IPS-18a (cell line): Measurements from ENCODE around the gene GMEB2.

Source experiments
- H3K27ac ChIP-seq: one replicate; pipeline ENCODE4 v1.5.1; 2013; ENCODE audit warnings: low read length
- H3K27me3 ChIP-seq: one replicate; pipeline ENCODE4 v1.6.1; 2013; ENCODE audit warnings: mild to moderate bottlenecking, low read length; ENCODE audit not compliant: control insufficient read depth, insufficient read depth
- H3K36me3 ChIP-seq: one replicate; pipeline ENCODE4 v1.6.1; 2013; ENCODE audit warnings: low read depth, low read length; ENCODE audit not compliant: control insufficient read depth
- H3K4me1 ChIP-seq: one replicate; pipeline ENCODE4 v1.6.1; 2013; ENCODE audit warnings: low read depth, low read length; ENCODE audit not compliant: control insufficient read depth
- H3K4me3 ChIP-seq: one replicate; pipeline ENCODE4 v1.5.1; 2013; ENCODE audit warnings: low read length
- H3K9ac ChIP-seq: one replicate; pipeline ENCODE4 v1.6.1; 2013; ENCODE audit warnings: mild to moderate bottlenecking, low read length, moderate library complexity
- H3K9me3 ChIP-seq: one replicate; pipeline ENCODE4 v1.6.1; 2013; ENCODE audit warnings: low read depth, low read length; ENCODE audit not compliant: control insufficient read depth

Gene GMEB2

DNA sequence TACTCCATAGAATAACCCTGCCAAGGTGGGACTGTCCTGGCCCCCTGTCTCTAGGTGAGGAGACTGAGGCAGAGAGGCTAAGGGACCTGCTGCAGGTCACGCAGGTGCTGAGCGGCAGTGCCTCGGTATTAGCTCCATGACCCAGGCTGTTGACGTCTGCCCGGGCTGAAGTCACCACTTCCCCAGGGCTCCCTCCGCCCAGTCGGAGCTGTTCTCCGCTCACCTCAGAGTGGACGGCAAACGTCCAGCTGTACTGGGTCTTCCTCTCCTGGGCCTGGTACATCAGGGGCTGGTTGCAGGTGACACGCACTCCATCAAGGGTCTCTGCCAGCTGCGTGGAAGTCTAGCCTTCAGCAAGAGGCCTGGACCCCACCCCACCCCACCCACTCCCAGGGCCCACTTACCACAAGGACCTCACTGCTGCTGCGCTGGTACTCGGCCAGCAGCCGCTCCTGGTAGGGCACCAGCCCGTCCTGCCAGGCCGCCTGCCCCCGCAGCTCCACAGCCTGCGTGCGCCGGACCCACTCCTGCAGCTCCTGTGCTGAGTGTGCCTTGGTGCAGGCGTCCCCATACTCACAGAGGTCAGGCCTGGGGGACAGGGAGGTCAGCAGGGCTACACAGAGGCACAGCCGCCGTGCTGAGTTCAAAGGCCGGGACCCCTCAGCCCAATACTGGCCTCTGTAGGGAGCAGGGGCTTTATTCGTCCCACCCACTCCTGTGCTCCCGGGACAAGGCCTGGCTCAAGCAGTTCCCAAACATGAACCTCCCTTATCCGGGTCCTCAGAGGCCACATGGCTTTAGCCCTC is 56.4 kb downstream of the GMEB2 start:
- no peak overlapping the region for H3K27ac ChIP-seq
- peaks cover 6% of the 10 kb centered on the region for H3K27me3 ChIP-seq
- H3K4me1 ChIP-seq = no peaks in the 10 kb centered on the region
- no peak overlapping the region for H3K9ac ChIP-seq
- no peaks in the 10 kb centered on the region for H3K36me3 ChIP-seq
- H3K9me3 ChIP-seq = no peaks in the 10 kb centered on the region
- H3K4me3 ChIP-seq = no peak overlapping the region

DNA sequence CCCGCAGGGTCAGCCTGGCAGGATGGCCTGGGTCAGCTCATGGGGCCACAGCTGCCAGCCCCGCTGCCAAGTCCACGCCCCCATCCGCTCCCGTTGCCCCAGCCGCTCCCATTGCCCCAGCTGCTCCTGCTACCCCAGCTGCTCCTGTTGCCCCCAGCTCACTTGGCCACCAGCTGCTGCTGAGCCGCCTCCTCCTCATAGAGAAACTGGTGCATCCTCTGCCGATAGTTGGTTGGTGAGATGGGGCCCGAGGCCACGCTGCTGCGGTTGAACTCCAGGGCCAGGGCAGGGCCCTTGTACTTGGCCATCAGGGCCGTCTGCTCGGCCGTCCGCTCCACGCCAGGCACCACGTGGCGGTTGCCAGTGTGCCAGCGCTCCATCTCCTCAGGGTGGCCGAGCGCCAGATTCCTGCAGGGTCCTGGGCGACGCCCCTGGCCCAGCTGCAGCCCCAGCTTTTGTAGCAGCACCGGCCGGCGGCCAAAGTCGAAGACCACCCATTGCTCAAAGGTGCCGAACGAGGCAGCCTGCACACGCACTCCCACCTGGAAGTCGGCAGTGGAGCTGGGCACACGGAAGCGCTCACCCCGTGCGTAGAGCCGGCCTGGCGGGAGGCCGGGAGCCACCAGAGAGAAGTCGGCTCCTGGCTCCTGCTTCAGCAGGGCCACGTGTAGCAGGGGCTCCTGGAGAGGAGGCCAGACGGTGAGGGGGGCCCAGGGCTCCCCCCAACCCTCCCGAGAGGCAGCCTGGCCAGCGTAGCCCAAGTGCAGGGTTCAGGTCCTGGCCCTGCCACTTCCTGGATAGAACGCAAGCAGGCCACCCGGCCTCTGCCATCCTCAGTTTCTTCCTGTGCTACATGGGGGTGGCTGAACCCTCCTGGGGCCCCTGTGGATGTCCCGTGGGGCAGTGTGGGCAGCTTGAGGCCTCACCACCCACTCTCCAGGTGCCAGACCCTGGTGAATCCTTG is 57.6 kb downstream of the GMEB2 start:
- Histone ChIP-seq H3K9ac (no peak overlapping the region), H3K36me3 (no peaks in the 10 kb centered on the region), H3K4me1 (no peaks in the 10 kb centered on the region), H3K27ac (no peak overlapping the region), H3K9me3 (no peaks in the 10 kb centered on the region), H3K27me3 (peaks cover 6% of the 10 kb centered on the region), H3K4me3 (no peak overlapping the region)

DNA sequence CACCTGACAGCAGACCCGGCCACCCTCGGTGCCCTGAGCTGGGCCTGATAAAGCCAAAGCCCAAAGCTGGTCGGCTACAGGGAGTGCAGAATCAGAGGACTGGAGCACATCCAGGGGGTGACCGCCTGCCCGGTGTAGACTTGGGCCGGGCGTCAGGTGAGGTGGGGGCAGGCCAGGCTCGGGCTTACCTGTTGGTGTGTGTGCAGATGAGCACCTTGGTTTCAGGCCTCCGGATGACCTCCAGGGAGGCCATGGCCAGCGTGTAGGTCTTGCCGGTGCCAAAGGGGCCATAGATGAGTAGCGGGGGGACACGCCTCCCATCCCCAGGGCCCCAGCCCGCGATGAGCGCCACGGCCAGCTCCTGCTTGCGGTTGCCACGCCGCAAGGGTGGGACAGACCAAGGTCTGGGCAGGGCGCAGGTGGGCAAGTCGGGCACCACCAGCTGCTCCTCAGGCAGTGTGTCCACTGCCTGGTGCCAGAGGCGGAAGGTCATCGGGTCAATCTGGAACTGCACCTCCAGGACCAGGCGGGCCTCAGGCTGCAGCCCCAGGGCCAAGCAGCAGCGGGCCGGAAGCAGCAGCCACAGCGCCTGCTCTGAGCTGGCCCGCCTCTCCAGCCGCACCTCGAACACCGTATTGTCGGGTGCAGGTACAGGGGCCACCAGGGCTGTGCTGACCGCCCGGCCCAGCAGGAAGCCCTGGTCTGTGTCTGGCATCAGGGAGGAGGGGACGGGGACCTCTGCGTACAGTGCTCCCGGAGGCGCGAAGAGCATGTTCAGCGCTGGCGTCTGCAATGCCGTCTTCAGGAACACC is 58.5 kb downstream of the GMEB2 start:
- Histone ChIP-seq H3K27ac (no peak overlapping the region), H3K4me1 (no peaks in the 10 kb centered on the region), H3K36me3 (no peaks in the 10 kb centered on the region), H3K27me3 (peaks cover 2% of the 10 kb centered on the region), H3K4me3 (no peak overlapping the region), H3K9me3 (no peaks in the 10 kb centered on the region), H3K9ac (no peak overlapping the region)

DNA sequence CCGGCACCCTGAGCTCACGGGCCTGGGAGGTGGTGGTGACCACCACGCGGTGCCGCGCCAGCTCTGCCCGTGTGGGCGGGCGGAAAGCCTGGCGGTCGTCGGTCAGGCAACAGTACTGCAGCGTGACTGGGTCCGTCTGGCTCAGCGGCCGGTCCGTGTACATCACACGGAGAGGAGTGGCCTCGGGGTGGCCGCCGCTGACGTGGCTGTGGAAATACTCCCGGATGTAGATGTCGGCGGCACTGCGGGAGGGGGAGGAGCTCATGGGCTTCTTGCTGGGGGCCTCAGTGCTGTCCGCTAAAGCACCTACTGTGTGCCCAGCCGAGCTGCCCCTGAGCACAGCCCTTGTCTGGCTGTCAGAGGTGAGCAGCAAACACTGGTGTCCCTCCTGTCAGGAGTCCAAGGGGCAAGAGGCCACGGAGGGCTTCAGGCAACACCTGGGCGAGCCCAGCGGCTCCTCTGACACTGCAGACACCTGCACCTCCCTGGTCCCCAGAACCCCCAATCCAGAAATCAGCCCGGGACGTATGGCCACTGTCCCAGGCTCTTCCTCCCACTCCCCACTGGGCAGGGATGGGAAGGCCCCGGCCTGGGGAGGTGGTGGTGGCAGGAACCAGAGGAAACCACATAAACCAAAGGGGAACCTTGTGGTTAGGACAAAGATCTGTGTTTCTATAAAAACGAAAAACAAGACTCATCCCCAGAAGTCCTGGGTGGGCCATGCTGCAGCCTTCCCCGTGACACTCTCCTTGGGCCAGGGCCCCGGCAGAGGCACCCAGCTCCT is 59.3 kb downstream of the GMEB2 start:
- Histone ChIP-seq H3K4me1 (no peaks in the 10 kb centered on the region), H3K9me3 (no peaks in the 10 kb centered on the region), H3K4me3 (no peak overlapping the region), H3K27ac (no peak overlapping the region), H3K9ac (no peak overlapping the region), H3K36me3 (no peaks in the 10 kb centered on the region), H3K27me3 (no peaks in the 10 kb centered on the region)

DNA sequence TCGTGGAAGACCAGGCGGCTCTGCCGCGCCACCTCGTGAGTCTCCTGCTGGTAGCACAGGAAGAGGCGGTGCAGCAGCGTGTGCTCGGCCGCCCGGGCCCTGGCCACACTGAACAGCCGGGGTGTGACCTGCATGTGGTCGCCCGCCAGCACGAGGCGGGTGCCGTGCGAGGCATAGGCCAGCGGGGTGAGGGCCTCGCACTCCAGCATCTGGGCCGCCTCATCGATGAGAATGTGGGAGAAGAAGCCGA is 59.8 kb downstream of the GMEB2 start:
- no peaks in the 10 kb centered on the region for H3K4me1 ChIP-seq
- no peak overlapping the region for H3K27ac ChIP-seq

DNA sequence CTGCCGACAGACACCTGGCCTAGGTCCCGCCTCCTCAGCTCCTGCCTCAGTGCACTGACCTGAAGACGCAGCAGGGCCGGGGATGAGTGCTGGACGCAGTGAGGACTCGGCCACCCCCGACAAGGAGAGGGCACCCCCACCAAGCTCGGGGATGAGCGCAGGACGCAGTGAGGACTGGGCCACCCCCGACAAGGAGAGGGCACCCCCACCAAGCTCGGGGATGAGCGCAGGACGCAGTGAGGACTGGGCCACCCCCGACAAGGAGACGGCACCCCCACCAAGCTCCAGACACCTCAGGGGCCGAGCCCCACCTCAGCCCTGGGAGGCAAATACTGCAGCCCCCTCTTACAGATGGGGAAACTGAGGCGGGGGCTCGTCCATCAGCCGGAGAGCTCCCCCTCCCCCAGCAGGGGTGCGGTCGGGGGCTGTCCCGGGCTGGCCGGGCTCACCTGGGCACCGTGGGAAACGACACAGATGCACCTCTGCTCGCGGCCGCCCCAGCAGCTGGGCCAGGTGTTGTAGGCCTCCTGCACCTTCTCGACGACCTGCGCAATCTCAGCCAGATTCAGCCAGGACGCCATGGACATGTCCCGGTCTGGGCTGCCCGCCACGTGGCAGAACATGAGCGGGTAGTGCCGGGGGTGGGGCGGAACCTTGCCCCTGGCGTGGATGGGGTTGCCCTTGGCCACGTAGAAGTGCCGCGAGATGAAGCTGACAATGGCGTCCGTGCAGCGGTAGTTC is 60.3 kb downstream of the GMEB2 start:
- Histone ChIP-seq H3K9ac (no peak overlapping the region), H3K4me3 (no peak overlapping the region), H3K4me1 (no peaks in the 10 kb centered on the region), H3K27me3 (no peaks in the 10 kb centered on the region), H3K9me3 (no peaks in the 10 kb centered on the region), H3K36me3 (no peaks in the 10 kb centered on the region), H3K27ac (no peak overlapping the region)

More for the DNA sequence above, 59.8 kb downstream of the GMEB2 start:
- no peak overlapping the region for H3K9ac ChIP-seq
- H3K36me3 ChIP-seq = no peaks in the 10 kb centered on the region
- H3K27me3 ChIP-seq = no peaks in the 10 kb centered on the region
- H3K9me3 ChIP-seq = no peaks in the 10 kb centered on the region
- H3K4me3 ChIP-seq = no peak overlapping the region

DNA sequence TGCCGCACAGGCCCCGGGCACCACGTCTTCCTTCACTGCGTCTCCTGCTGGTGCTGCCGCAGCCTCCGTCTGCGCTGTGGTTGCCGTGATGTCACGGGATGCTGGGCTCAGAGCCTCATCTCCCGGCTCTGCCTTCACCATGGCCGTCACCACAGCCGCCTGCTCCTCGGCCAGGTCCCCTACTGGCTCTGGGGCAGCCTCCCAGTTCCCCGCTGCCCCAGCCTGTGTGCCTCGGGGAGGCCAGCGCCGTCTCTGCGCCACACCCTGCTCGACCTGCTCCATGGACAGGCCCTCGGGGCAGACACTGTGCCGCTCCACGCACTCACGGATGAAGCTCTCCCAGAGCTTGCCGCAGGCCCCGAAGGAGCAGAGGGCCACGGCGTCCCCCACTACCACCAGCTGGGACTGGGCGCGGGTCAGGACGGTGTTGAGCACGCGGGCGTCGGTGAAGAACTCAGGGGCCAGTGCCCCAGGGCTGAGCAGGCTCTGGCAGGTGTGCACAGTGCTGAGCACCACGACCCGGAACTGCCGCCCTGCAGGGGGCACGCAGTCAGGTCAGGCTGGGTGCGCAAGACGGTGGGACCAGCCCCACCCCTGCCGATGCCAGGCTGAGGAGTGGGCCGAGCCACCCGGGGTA is 61.1 kb downstream of the GMEB2 start:
- Histone ChIP-seq H3K27ac (no peak overlapping the region), H3K36me3 (no peaks in the 10 kb centered on the region), H3K4me3 (no peak overlapping the region), H3K9me3 (no peaks in the 10 kb centered on the region), H3K4me1 (no peaks in the 10 kb centered on the region), H3K27me3 (no peaks in the 10 kb centered on the region), H3K9ac (no peak overlapping the region)

DNA sequence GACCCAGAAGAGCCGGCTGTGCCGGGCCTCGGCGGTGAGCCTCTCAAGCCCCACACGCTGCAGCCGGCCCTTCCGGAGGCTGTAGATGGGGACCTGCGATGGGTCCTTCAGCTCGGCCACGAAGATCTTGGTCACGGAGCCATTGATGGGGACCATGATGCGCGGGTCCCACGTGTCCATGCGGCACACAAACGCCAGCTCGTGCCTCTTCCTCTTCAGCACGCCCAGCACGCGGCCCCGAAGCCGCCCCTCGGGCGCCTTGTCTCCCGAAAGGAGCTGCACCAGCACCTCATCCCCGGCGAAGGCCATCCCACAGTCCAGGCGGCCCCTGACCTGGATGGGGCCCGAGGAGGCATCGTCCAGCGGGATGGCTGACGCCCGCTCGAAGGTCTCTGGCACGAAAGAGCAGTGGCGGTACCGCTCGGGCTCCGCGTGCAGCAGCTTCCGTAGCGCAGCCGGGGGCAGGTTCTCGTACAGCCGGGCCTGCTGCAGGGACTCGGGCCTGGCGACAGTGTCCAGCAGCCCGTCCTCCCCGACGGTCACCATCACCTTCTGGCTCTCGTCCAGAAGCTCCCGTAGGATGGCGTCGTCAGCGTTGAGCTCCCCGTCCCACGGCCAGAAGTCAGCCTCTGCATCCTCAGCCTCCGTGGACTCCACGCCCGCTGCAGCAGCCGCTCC is 61.7 kb downstream of the GMEB2 start:
- Histone ChIP-seq H3K9me3 (no peaks in the 10 kb centered on the region), H3K4me1 (no peaks in the 10 kb centered on the region), H3K9ac (no peak overlapping the region), H3K27me3 (no peaks in the 10 kb centered on the region), H3K36me3 (no peaks in the 10 kb centered on the region), H3K4me3 (no peak overlapping the region), H3K27ac (no peak overlapping the region)

DNA sequence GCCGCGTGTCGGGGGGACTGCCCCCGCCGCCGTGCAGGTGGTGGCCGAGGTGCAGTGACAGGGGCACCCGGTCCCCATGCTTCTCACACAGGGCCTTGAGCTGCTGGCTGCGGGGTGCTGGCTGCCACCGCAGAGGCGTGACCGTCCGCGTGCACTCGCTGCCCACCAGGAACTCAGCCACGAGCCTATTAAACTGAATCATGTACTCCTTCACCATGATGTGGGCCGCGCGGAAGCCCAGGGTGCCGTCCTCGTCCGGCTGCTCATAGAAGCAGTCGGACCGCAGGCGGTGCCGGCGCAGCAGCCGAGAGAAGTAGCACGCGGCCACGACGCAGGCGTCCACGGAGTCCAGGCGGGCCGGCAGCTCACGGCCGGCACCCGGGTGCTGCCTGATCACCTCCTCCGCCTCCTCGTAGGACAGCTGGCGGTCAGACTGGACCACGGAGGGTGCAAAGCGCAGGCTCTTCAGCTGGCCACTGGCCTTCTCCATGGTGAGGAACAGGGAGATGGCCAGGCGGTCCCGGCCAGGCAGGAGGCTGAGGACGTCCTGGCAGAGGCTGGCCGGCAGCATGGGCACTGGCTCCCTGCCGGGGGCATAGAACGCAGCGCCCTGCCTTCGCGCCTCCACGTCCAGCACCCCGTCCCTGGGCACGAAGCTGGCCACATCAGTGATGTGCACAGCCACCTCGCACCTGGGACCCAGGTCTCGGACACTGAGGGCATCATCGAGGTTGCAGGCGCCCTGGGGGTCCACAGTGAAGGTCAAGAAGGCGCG is 62.7 kb downstream of the GMEB2 start:
- no peaks in the 10 kb centered on the region for H3K36me3 ChIP-seq
- no peaks in the 10 kb centered on the region for H3K9me3 ChIP-seq
- no peak overlapping the region for H3K27ac ChIP-seq
- H3K4me1 ChIP-seq = no peaks in the 10 kb centered on the region
- no peaks in the 10 kb centered on the region for H3K27me3 ChIP-seq
- H3K4me3 ChIP-seq = no peak overlapping the region
- H3K9ac ChIP-seq = no peak overlapping the region
